GM23248 (cell line): Measurements from ENCODE around the gene CPN2. TPM values are rescaled to one million over a fixed set of nuclear protein-coding genes. Genes with fewer than 3 reads are reported as not detected.
A peak's percentile ranks its signal among the peaks of the same experiment; 100 is the strongest.

ENCODE experiments used
- DNase-seq: peaks from one replicate; pipeline ENCODE4 v3.0.0-alpha.2; 2015
- H2AFZ ChIP-seq: fragments of 200-600 bp; sonication (generic); 2 replicates; pipeline ENCODE4 v1.6.1; 2016; ENCODE audit warnings: antibody characterized with exemption
- H3F3A ChIP-seq: fragments of 200-600 bp; sonication (generic); 2 replicates; pipeline ENCODE4 v1.6.1; 2016; ENCODE audit warnings: mild to moderate bottlenecking, antibody characterized with exemption, mixed run types; ENCODE audit not compliant: insufficient read depth
- H3K27ac ChIP-seq: fragments of 200-600 bp; sonication (generic); 2 replicates; pipeline ENCODE4 v1.5.1; 2016; ENCODE audit warnings: mild to moderate bottlenecking
- H3K27me3 ChIP-seq: fragments of 200-600 bp; sonication (generic); replicated peaks from 2 replicates; pipeline ENCODE4 v1.6.1; 2016; ENCODE audit warnings: mild to moderate bottlenecking; ENCODE audit not compliant: insufficient read depth
- H3K36me3 ChIP-seq: fragments of 200-600 bp; sonication (generic); 2 replicates; pipeline ENCODE4 v1.6.1; 2016; ENCODE audit warnings: low read depth, mild to moderate bottlenecking
- H3K4me1 ChIP-seq: fragments of 200-600 bp; sonication (generic); 2 replicates; pipeline ENCODE4 v1.6.1; 2016; ENCODE audit warnings: mild to moderate bottlenecking; ENCODE audit not compliant: insufficient read depth
- H3K4me2 ChIP-seq: fragments of 200-600 bp; sonication (generic); one replicate; pipeline ENCODE4 v1.6.1; 2016; ENCODE audit warnings: mild to moderate bottlenecking; ENCODE audit not compliant: unreplicated experiment
- H3K4me3 ChIP-seq: fragments of 200-600 bp; sonication (generic); 2 replicates; pipeline ENCODE4 v1.5.1; 2016; ENCODE audit warnings: mild to moderate bottlenecking
- H3K79me2 ChIP-seq: fragments of 200-600 bp; sonication (generic); 2 replicates; pipeline ENCODE4 v1.6.1; 2016; ENCODE audit warnings: mild to moderate bottlenecking; ENCODE audit not compliant: insufficient read depth
- H3K9ac ChIP-seq: fragments of 200-600 bp; sonication (generic); 2 replicates; pipeline ENCODE4 v1.6.1; 2016; ENCODE audit warnings: mild to moderate bottlenecking
- H3K9me2 ChIP-seq: fragments of 200-600 bp; sonication (generic); 2 replicates; pipeline ENCODE4 v1.6.1; 2016; ENCODE audit warnings: mixed run types, mild to moderate bottlenecking, moderate library complexity; ENCODE audit not compliant: insufficient read depth
- H3K9me3 ChIP-seq: fragments of 200-600 bp; sonication (generic); one replicate; pipeline ENCODE4 v1.6.1; 2017; ENCODE audit warnings: low read depth
- H4K20me1 ChIP-seq: fragments of 200-600 bp; sonication (generic); 2 replicates; pipeline ENCODE4 v1.6.0; 2016; ENCODE audit not compliant: insufficient read depth
- EZH2 ChIP-seq: fragments of 200-600 bp; sonication (generic); IDR thresholded peaks from 2 replicates; pipeline ENCODE4 v1.6.1; 2018; ENCODE audit warnings: antibody characterized with exemption, mild to moderate bottlenecking; ENCODE audit not compliant: insufficient read depth, poor library complexity, severe bottlenecking
- EZH2phosphoT487 ChIP-seq: fragments of 200-600 bp; sonication (generic); IDR thresholded peaks from 2 replicates; pipeline ENCODE4 v1.6.1; 2018; ENCODE audit warnings: antibody characterized with exemption, moderate library complexity, mild to moderate bottlenecking, low read depth; ENCODE audit not compliant: insufficient read depth
- WGBS, 2 experiments: methylation state at CpG; one replicate each; pipeline ENCODE4 v1.1.6; 2015 to 2017; ENCODE audit warnings: low lambda C conversion rate in 2 of 2, low coverage in 1 of 2; ENCODE audit errors: missing lambda C conversion rate in 2 of 2; 5-methylcytosine and 5-hydroxymethylcytosine counted together
- in situ Hi-C: fragments of 300-500 bp; cut with MboI; formaldehyde crosslinking; loops from 2 replicates; pipeline ENCODE4 v1.15.0; 2020
- polyA plus RNA-seq: library from polyadenylated mRNA; unstranded; fragments of >200 nt; fragmentation: Nextera tagmentation; extraction: Ambion mirVana; gene quantifications from 2 replicates; pipeline ENCODE4 v1.2.1, GENCODE V29; 2016
- total RNA-seq: library from RNA; depleted of rRNA; stranded (reverse); fragments of >200 nt; shearing (Covaris generic); gene quantifications from 2 replicates; pipeline ENCODE4 v1.2.3, GENCODE V29; 2014

CPN2 gene
- total and polyA plus RNA-seq, 2 experiments from 2014 or later: not detected

GRCh38 chr3:194296454-194297263 lies 54.5 kb downstream of the CPN2 start:
- no peaks in the 10 kb centered on the region for H3K79me2 ChIP-seq
- H3K36me3 ChIP-seq: no peaks in the 10 kb centered on the region
- H3K9me2 ChIP-seq: no peaks in the 10 kb centered on the region
- peak overlapping the region; percentile 79 for H2AFZ ChIP-seq
- in situ Hi-C loops: no loop called here
- peaks cover 10% of the 10 kb centered on the region for H3K4me1 ChIP-seq
- H3K27me3 ChIP-seq: no peaks in the 10 kb centered on the region
- no peaks in the 10 kb centered on the region for H3K9me3 ChIP-seq
- H3F3A ChIP-seq: peaks cover 5% of the 10 kb centered on the region; the same call in 1 of the 2 replicates
- 2 to 15% methylated on average over 34 to 47 of the region's 47 CpGs for WGBS, 2 experiments
- 0 out of 2 replicates have a peak overlapping the region, but pooled peaks have one; percentile 9 for H3K27ac ChIP-seq
- H3K4me3 ChIP-seq: peak overlapping the region; percentile 66
- TF ChIP-seq EZH2 (no peak), EZH2phosphoT487 (no peak)
- no peaks in the 10 kb centered on the region for H4K20me1 ChIP-seq
- DNase-seq: peak; percentile 75
- H3K9ac ChIP-seq: peak overlapping the region; percentile 73
- peak overlapping the region; percentile 87 for H3K4me2 ChIP-seq

- Histone ChIP-seq H3K27me3 (no peaks in the 10 kb centered on the region), H2AFZ (no peak overlapping the region), H3K27ac (no peak overlapping the region), H3K4me1 (peaks cover 10% of the 10 kb centered on the region), H3K9me3 (no peaks in the 10 kb centered on the region), H3K4me2 (no peak overlapping the region), H3K9me2 (no peaks in the 10 kb centered on the region), H4K20me1 (no peaks in the 10 kb centered on the region), H3K79me2 (no peaks in the 10 kb centered on the region), H3F3A (no peaks in the 10 kb centered on the region), H3K36me3 (no peaks in the 10 kb centered on the region), H3K4me3 (no peak overlapping the region), H3K9ac (no peak overlapping the region)
- 93 to 94% methylated on average over 5 of the region's 5 CpGs for WGBS, 2 experiments
- no peak for DNase-seq
- TF ChIP-seq EZH2phosphoT487 (no peak), EZH2 (no peak)
- in situ Hi-C loops: no loop called here
Measured at GRCh38 chr3:194294895-194295214, 56.3 kb downstream of the CPN2 start.

GRCh38 chr3:194294199-194294894 lies 56.8 kb downstream of the CPN2 start:
- H3K36me3 ChIP-seq: no peaks in the 10 kb centered on the region
- no peak overlapping the region for H3K4me3 ChIP-seq
- H3K9me2 ChIP-seq: no peaks in the 10 kb centered on the region
- DNase-seq: no peak
- 79 to 86% methylated on average over 10 of the region's 10 CpGs for WGBS, 2 experiments
- TF ChIP-seq EZH2phosphoT487: no peak
- no peak for TF ChIP-seq EZH2
- H3K9ac ChIP-seq: no peak overlapping the region
- H3K4me2 ChIP-seq: no peak overlapping the region
- in situ Hi-C loops: no loop called here
- H3K79me2 ChIP-seq: no peaks in the 10 kb centered on the region
- no peak overlapping the region for H3K27ac ChIP-seq
- no peaks in the 10 kb centered on the region for H3K27me3 ChIP-seq
- no peaks in the 10 kb centered on the region for H3F3A ChIP-seq
- no peak overlapping the region for H2AFZ ChIP-seq
- peaks cover 10% of the 10 kb centered on the region for H3K4me1 ChIP-seq
- H3K9me3 ChIP-seq: no peaks in the 10 kb centered on the region
- H4K20me1 ChIP-seq: no peaks in the 10 kb centered on the region

GRCh38 chr3:194293546-194294198 lies 57.5 kb downstream of the CPN2 start:
- H4K20me1 ChIP-seq: no peaks in the 10 kb centered on the region
- no peaks in the 10 kb centered on the region for H3K9me3 ChIP-seq
- H3F3A ChIP-seq: no peaks in the 10 kb centered on the region
- no peak for DNase-seq
- no peaks in the 10 kb centered on the region for H3K27me3 ChIP-seq
- in situ Hi-C loops: no loop called here
- TF ChIP-seq EZH2phosphoT487 (no peak), EZH2 (no peak)
- 75 to 77% methylated on average over 2 of the region's 2 CpGs for WGBS, 2 experiments
- H3K36me3 ChIP-seq: no peaks in the 10 kb centered on the region
- peaks cover 10% of the 10 kb centered on the region for H3K4me1 ChIP-seq
- no peak overlapping the region for H2AFZ ChIP-seq
- no peaks in the 10 kb centered on the region for H3K79me2 ChIP-seq
- no peak overlapping the region for H3K4me2 ChIP-seq
- no peaks in the 10 kb centered on the region for H3K9me2 ChIP-seq
- H3K9ac ChIP-seq: no peak overlapping the region
- no peak overlapping the region for H3K4me3 ChIP-seq
- no peak overlapping the region for H3K27ac ChIP-seq
